SK-N-MC (cell line): ENCODE results near the gene YKT6.

Experiments used
- DNase-seq: peaks from one replicate; pipeline ENCODE4 v3.0.0-alpha.2; 2011; ENCODE audit warnings: low read depth, low spot score
- H3K27ac ChIP-seq: fragments of 200-600 bp; sonication (generic); 2 replicates; pipeline ENCODE4 v1.5.1; 2016; ENCODE audit warnings: mixed run types
- H3K36me3 ChIP-seq: fragments of 200-600 bp; sonication (generic); 2 replicates; pipeline ENCODE4 v1.6.1; 2017; ENCODE audit warnings: antibody characterized with exemption, low read length, mixed read lengths; ENCODE audit not compliant: insufficient read depth
- H3K4me3 ChIP-seq: fragments of 200-600 bp; sonication (generic); 2 replicates; pipeline ENCODE4 v1.5.1; 2016
- H3K9ac ChIP-seq: fragments of 200-600 bp; sonication (generic); 2 replicates; pipeline ENCODE4 v1.8.0; 2017; ENCODE audit warnings: mixed run types, mixed read lengths; ENCODE audit not compliant: insufficient read length
- H3K9me3 ChIP-seq: fragments of 200-600 bp; sonication (generic); 2 replicates; pipeline ENCODE4 v1.6.1; 2017; ENCODE audit warnings: low read depth, mild to moderate bottlenecking, antibody characterized with exemption, low read length, moderate library complexity, mixed read lengths
- EZH2 ChIP-seq: fragments of 200-600 bp; sonication (generic); IDR thresholded peaks from one replicate; pipeline ENCODE4 v1.6.1; 2017; ENCODE audit warnings: antibody characterized with exemption
- FOXP2 ChIP-seq: optimal IDR thresholded peaks from 2 replicates; pipeline ENCODE3; 2011; ENCODE audit warnings: mild to moderate bottlenecking, moderate library complexity; ENCODE audit not compliant: insufficient read depth; ENCODE audit errors: extremely low read length, control extremely low read depth
- POLR2AphosphoS5 ChIP-seq: IDR thresholded peaks from 2 replicates; pipeline ENCODE4 v1.6.1; 2012; ENCODE audit warnings: mild to moderate bottlenecking, low read depth, low read length, borderline replicate concordance

The YKT6 gene

DNA sequence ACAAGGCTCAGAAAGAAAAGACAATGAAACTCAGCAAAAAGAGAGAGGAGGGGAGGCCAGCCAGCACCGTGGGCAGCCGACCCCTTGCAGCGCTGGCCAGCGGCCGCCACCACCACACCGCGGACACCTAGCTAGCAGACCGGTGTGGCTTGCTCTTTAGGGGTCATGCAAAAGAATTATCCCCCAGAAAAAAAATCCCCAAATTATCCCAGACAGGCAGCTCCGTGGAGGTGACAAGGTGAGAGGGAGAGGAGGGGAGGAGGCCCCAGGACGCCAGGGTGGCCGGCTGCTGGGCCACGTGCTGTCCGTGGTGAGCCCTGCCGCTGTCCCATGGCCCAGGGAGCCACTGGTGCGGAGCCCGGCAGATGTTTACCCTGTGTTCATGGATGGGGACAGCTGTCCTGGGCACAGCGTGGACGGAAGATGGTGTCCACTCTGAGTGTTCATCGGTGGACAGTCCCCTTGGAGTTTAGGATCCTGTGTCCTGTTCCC, 16.5 kb downstream of the YKT6 start:
- Histone ChIP-seq H3K9ac (no peak overlapping the region), H3K36me3 (peaks cover 4% of the 10 kb centered on the region; the same call in 1 of the 2 replicates), H3K9me3 (no peaks in the 10 kb centered on the region), H3K27ac (no peak overlapping the region), H3K4me3 (no peak overlapping the region)
- DNase-seq: no peak
- TF ChIP-seq EZH2: no peak
- no peak for TF ChIP-seq POLR2AphosphoS5
- TF ChIP-seq FOXP2: no peak

DNA sequence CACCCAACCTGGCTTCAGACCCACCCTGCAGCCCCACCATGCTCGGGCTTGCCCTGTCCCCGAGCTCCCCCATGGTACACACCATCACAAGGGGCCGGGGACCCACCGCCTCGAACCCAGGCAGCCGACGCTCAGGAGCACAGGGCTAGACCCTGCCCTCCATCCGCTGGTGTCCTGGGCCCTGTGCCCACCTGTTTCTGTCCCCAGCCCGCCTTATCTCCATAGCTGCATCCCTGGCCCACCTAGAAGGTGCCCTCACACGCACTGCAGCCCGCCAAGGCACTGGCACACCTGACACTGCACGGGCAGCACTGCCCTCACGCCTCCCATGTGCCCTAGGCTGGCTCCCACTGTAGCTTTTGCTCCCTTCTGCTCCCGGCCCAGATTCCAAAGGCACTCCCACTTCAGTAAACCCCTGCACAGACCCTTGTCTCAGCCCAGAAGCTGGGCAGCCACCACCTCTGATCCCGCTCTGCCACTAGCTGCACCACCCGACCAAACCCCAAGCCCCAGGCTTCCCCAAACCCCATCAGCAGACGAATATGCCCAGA, 17.1 kb downstream of the YKT6 start:
- TF ChIP-seq POLR2AphosphoS5 (no peak), FOXP2 (no peak), EZH2 (no peak)
- H3K27ac ChIP-seq: no peak overlapping the region
- peaks cover 3% of the 10 kb centered on the region; the same call in 1 of the 2 replicates for H3K36me3 ChIP-seq
- no peak for DNase-seq
- no peaks in the 10 kb centered on the region for H3K9me3 ChIP-seq
- H3K9ac ChIP-seq: no peak overlapping the region
- no peak overlapping the region for H3K4me3 ChIP-seq

DNA sequence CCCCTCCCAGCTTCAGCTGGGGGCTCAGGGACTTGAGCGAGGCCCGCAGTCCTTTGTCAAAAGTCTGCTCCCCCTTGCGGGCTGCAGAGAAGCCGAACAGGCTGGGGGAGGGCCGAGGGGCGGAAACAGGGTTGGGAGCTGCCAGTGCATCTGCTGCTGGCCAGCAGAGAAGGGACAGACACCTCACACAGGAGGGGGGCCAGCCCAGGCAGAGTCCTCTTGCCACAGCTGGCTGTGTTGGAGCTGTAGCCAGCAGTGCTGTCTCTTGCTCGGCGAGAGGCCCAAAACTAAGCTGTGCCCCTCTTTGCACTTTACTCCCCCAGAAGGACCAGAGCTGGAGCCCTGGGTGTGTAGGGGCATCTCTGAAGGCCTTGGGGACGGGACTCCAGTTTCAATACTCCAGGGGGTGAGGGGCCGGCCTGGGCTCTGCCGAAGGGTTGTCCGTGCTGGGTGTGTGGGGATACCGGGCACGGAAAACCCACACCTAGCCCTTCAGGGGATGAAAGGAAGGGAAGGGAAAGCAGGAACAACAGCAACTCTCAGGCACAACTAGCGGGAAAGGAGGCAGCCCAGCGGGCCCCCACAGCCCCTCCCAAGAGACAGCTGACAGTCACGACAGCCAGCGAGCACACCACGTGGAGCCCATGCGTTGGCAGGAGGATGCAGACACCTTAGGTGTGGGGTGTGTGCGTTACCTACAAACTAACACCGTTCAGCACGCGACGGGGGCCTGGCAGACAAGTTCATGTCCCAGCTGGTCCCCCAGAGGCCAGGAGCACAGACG, 17.8 kb downstream of the YKT6 start:
- DNase-seq: no peak
- H3K9ac ChIP-seq: no peak overlapping the region
- TF ChIP-seq FOXP2 (no peak), EZH2 (no peak), POLR2AphosphoS5 (no peak)
- H3K27ac ChIP-seq: no peak overlapping the region
- H3K4me3 ChIP-seq: no peak overlapping the region
- H3K36me3 ChIP-seq: no peaks in the 10 kb centered on the region
- no peaks in the 10 kb centered on the region for H3K9me3 ChIP-seq

DNA sequence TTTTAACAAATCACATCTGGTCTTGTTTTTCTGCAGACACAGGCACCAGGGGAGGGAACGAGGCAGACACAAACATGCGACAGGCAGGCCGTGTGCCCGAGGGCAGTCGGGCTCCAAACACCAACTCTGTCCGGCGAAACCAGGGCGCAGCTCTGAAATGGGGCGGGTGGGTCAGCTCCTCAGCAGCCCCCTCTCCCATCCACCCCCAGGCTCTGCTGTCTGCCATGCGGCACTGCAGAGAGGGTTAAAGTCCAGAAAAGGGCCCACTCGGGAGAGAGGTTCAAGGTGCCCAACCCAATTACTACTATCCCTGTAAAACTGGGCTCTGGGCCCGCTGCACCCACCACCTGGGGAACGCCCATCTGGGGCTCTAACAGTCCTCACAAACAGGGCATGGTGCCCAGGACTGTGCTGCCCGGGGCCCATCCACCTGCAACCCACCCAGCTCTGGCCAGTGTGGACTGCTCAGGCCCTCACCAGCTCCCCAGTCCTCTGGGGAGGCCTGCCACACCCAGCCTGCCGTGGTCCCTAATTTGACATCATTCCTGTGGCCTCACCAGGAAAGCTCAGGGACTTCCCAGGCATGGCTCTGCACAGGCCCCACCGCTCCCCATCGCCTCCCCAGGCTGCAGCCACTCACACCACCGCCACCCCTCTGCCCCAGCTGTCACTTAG, 18.7 kb downstream of the YKT6 start:
- no peak overlapping the region for H3K9ac ChIP-seq
- no peak overlapping the region for H3K27ac ChIP-seq
- no peak for DNase-seq
- TF ChIP-seq POLR2AphosphoS5 (no peak), FOXP2 (no peak), EZH2 (no peak)
- H3K36me3 ChIP-seq: no peaks in the 10 kb centered on the region
- H3K4me3 ChIP-seq: no peak overlapping the region
- no peaks in the 10 kb centered on the region for H3K9me3 ChIP-seq

DNA sequence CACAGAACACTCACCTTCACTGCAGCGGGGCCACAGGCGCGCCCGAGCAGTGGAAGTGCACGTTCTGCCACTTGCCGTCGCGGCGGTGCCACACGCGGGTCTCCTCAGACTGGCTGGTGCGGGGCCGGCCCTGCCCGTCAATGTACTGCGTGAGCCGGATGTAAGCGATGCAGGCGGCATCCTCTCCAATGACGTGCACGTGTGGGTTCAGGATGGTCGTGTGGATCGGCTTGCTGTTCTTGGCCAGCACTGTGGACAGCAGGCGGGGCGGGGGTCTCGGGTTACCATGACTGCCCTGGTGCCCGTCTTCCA, 19.2 kb downstream of the YKT6 start:
- no peak for TF ChIP-seq FOXP2
- TF ChIP-seq POLR2AphosphoS5: no peak
- TF ChIP-seq EZH2: no peak
- no peak for DNase-seq
- H3K36me3 ChIP-seq: no peaks in the 10 kb centered on the region
- no peak overlapping the region for H3K27ac ChIP-seq
- no peak overlapping the region for H3K9ac ChIP-seq
- H3K4me3 ChIP-seq: no peak overlapping the region
- no peaks in the 10 kb centered on the region for H3K9me3 ChIP-seq

DNA sequence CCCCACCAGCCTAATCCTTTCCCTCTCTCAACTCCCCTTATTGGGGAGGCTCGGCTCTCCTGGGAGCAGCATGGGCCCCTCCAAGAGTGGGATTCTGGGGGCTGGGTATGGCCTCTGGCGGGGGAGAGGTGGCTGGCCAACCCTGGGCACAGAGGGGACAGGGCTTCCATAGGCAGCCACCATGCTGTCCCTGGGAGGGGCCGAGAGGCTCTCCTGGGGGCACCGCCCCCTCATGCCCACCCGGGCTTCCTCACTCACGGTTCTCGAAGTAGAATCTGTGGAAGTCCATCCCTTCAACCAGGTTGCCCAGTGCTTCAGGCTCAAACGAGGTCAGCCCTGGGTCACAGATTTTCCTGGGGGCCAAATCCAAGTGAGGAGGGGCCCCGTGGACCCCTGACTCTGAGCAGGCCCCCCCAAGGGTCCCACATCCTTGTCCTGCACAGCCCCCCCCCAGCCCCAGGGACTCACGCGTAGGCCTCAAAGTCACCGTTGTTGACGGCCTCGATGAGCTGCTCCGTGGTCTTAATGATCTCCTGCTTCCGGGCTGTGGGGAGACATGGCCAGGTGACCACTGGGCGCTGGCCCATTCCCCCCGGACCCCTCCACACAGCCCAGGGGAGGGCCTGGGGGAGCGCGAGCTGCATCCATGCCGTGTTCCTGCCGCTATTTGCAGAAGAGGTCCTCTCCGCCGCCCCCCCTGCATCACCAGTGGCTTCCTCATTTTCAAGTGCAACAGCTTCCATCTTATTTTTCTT, 19.8 kb downstream of the YKT6 start:
- Histone ChIP-seq H3K4me3 (no peak overlapping the region), H3K9me3 (no peaks in the 10 kb centered on the region), H3K9ac (no peak overlapping the region), H3K36me3 (no peaks in the 10 kb centered on the region), H3K27ac (no peak overlapping the region)
- no peak for DNase-seq
- TF ChIP-seq EZH2 (no peak), POLR2AphosphoS5 (no peak), FOXP2 (no peak)

DNA sequence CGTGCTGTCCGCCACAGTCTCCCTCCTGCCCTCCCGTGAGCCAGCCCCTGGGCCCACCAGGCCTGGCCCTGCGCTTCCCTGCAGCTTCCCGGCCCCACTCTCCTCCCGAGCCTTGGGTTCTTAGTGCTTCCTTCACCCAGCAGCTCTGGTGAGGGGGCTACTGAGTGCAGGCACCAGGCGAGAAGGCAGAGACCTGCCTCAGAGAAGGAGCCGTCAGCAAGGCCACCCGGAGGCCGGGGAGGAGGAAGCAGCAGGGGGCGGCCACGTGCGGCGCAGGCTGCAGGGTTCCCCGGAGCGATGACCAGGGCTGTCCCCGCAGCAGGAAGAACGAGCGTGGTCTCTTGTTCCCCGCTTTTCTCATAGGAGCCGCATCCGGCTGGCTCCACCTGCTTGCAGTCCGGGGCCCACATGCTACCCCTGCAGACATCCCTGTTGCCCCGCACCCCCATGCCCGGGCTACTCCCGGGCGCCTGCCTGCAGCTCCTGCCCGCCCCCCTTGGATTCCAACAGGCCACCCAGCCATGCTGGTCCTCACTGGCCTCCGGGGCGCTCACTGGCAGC, 20.5 kb downstream of the YKT6 start:
- TF ChIP-seq FOXP2 (no peak), EZH2 (no peak), POLR2AphosphoS5 (no peak)
- Histone ChIP-seq H3K4me3 (no peak overlapping the region), H3K9me3 (no peaks in the 10 kb centered on the region), H3K9ac (no peak overlapping the region), H3K27ac (no peak overlapping the region), H3K36me3 (no peaks in the 10 kb centered on the region)
- no peak for DNase-seq

DNA sequence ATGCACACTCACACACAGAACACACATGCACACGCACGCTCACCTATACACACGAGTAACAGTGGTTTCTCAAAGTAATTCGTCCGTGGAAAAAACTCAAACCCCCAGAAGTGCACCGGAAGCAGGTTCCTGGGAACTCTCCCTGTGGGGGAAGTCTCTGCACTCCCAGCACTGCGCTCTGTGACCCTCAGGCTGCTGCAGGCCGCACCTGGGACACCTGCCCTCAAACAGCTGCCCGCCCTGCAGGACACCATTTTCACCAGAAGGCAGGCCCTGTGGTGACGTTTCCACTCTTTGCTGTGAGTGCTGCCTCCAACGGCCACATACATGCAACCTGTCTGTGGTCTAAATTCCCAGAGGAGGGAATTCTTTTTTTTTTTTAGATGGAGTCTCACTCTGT, 21.3 kb downstream of the YKT6 start:
- DNase-seq: no peak
- TF ChIP-seq POLR2AphosphoS5 (no peak), FOXP2 (no peak), EZH2 (no peak)
- Histone ChIP-seq H3K4me3 (no peak overlapping the region), H3K27ac (no peak overlapping the region), H3K9ac (no peak overlapping the region), H3K9me3 (no peaks in the 10 kb centered on the region), H3K36me3 (no peaks in the 10 kb centered on the region)

DNA sequence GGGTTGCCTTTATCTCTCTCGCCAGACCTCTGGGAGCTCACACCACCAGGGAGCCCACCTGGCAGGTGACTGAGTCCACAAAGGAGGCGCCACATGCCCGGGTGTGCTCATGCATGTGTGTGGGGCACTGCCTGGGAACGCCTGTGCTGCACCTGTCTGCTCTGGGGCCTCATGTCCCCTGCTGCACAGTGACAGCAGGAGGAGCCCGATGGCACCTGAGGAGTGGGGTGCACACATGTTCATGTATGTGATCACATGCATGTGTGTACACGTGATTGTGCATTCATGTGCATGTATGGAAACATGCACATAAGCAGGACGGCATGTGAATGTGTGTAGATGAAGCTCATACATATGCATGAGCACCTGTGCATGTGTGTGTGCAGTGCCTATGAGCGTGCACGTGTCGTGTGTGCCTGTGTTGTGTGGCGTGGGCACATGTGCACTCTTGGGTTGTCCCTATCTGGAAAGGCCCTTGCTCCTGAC, 22.0 kb downstream of the YKT6 start:
- H3K9me3 ChIP-seq: no peaks in the 10 kb centered on the region
- no peak overlapping the region for H3K27ac ChIP-seq
- H3K36me3 ChIP-seq: no peaks in the 10 kb centered on the region
- TF ChIP-seq FOXP2: no peak
- TF ChIP-seq POLR2AphosphoS5: no peak
- TF ChIP-seq EZH2: no peak
- H3K4me3 ChIP-seq: no peak overlapping the region
- DNase-seq: no peak
- no peak overlapping the region for H3K9ac ChIP-seq
